ENCODE measurements around the gene FGFRL1.

The FGFRL1 gene

DNA sequence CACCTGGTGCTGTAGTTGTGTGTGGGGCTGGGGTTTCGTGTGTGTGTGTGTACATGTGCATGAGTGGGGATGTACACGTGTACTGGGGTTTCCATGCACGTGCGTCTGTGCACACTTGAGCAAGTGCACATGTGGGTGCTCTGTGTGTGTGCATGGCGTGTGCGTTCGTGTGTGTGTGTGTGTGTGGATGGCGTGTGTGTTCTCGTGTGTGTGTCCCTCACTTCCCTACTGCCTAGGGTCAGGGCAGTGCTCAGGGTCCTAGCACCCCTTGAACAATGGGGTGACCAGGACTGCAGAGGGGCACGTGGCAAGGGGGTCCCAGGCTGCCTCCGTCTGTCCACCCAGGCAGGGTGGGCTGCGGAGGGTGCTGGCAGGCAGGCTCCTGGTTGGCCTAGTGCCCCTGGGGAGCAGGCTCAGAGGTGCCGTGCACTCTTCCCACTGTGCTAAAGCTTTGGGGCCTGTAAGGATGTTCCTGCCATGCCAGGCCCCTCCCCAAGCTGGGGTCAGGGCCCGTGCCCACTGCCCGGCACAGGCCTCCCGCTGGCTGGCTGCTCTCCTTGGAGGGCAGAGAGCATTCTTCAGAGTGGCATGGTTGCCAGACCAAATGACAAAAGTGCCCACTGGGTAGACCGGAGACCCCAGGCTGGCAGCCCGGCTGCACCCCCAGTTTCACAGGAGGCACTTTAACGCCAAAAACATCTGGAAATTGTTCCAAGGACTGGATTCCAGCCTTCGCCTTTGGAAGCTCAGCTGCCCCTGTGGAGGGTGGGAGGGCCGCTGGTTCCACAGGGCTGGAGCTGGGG, 29.1 kb downstream of the FGFRL1 start:
- no peaks in the 10 kb centered on the region for H3K36me3 ChIP-seq (ENCODE audit: control insufficient read depth, low read length)
- H3K4me2 ChIP-seq (ENCODE audit: low read length) = no peak overlapping the region
- no peak for TF ChIP-seq EZH2phosphoT487 (IDR thresholded peaks at IDR 0.05; ENCODE audit: borderline replicate concordance, low read length)
- TF ChIP-seq, protein P1, sequence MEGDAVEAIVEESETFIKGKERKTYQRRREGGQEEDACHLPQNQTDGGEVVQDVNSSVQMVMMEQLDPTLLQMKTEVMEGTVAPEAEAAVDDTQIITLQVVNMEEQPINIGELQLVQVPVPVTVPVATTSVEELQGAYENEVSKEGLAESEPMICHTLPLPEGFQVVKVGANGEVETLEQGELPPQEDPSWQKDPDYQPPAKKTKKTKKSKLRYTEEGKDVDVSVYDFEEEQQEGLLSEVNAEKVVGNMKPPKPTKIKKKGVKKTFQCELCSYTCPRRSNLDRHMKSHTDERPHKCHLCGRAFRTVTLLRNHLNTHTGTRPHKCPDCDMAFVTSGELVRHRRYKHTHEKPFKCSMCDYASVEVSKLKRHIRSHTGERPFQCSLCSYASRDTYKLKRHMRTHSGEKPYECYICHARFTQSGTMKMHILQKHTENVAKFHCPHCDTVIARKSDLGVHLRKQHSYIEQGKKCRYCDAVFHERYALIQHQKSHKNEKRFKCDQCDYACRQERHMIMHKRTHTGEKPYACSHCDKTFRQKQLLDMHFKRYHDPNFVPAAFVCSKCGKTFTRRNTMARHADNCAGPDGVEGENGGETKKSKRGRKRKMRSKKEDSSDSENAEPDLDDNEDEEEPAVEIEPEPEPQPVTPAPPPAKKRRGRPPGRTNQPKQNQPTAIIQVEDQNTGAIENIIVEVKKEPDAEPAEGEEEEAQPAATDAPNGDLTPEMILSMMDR (IDR thresholded peaks at IDR 0.05; ENCODE audit: low read depth, low read length, poor library complexity, severe bottlenecking) = no peak
- no peaks in the 10 kb centered on the region for H4K20me1 ChIP-seq (ENCODE audit: control insufficient read depth, insufficient read depth, low read depth, low read length)
- no peaks in the 10 kb centered on the region for H3K4me1 ChIP-seq (ENCODE audit: control insufficient read depth, low read length)
- H3K9me3 ChIP-seq (ENCODE audit: control insufficient read depth, insufficient read depth, low read length) = peaks cover 3% of the 10 kb centered on the region; the same call in 1 of the 2 replicates
- no peaks in the 10 kb centered on the region for H3F3A ChIP-seq (ENCODE audit: control insufficient read depth, insufficient read depth)
- no peaks in the 10 kb centered on the region for H3K9me2 ChIP-seq (replicated peaks; ENCODE audit: control insufficient read depth, low read length)
- no peaks in the 10 kb centered on the region for H3K79me2 ChIP-seq (ENCODE audit: control insufficient read depth, low read length)
- no peak overlapping the region for H3K27ac ChIP-seq (ENCODE audit: low read depth, low read length)
- H3K27me3 ChIP-seq (ENCODE audit: control insufficient read depth, low read length) = no peaks in the 10 kb centered on the region
- H3K4me3 ChIP-seq (ENCODE audit: low read length) = no peak overlapping the region

DNA sequence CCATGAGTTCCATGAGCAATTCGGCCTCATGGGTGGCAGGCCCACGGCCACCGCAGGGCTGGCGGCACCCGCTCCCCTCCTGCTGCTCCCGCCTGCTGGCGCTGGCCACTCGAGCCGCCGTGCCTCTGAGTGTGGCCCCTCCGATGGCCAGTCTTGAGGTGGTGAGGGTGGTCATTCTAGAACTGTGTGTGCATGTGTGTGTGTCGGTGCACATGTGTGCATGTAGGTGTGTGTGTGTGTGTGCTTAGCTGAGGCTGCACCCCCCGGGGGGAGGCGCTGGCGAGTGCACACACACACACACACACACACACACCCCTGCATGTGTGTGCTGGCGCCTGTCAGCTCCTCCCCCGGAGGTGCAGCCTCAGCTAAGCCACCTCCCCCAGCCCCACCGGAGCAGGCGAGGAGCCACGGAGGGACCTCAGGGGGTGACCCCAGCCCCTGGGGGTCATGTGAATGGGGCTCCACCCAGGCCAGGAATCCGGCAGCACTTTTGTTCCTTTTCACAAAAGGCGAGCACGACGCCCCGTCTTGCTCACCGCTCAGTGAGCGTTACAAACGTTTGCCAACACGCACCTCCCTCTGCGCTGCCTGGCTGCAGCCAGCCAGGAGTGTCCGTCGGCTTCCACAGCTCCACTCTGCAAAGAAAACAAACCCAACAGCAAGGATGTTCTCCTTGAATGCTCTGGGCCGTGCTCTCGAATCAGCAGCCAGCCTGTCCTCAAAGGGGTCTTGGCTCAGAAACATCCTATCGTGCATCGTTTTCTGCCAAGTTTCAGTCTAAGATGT, 29.9 kb downstream of the FGFRL1 start:
- Histone ChIP-seq H3K4me1 (ENCODE audit: control insufficient read depth, low read length) (no peaks in the 10 kb centered on the region), H3K4me3 (ENCODE audit: low read length) (no peak overlapping the region), H3K4me2 (ENCODE audit: low read length) (no peak overlapping the region), H3F3A (ENCODE audit: control insufficient read depth, insufficient read depth) (no peaks in the 10 kb centered on the region), H3K36me3 (ENCODE audit: control insufficient read depth, low read length) (no peaks in the 10 kb centered on the region), H3K9me3 (ENCODE audit: control insufficient read depth, insufficient read depth, low read length) (peaks cover 3% of the 10 kb centered on the region; the same call in 1 of the 2 replicates), H3K79me2 (ENCODE audit: control insufficient read depth, low read length) (no peaks in the 10 kb centered on the region), H3K27me3 (ENCODE audit: control insufficient read depth, low read length) (no peaks in the 10 kb centered on the region), H3K27ac (ENCODE audit: low read depth, low read length) (no peak overlapping the region), H3K9me2 (replicated peaks; ENCODE audit: control insufficient read depth, low read length) (no peaks in the 10 kb centered on the region), H4K20me1 (ENCODE audit: control insufficient read depth, insufficient read depth, low read depth, low read length) (no peaks in the 10 kb centered on the region)
- TF ChIP-seq, protein P1 (IDR thresholded peaks at IDR 0.05; ENCODE audit: low read depth, low read length, poor library complexity, severe bottlenecking) = no peak
- TF ChIP-seq EZH2phosphoT487 (IDR thresholded peaks at IDR 0.05; ENCODE audit: borderline replicate concordance, low read length) = no peak

DNA sequence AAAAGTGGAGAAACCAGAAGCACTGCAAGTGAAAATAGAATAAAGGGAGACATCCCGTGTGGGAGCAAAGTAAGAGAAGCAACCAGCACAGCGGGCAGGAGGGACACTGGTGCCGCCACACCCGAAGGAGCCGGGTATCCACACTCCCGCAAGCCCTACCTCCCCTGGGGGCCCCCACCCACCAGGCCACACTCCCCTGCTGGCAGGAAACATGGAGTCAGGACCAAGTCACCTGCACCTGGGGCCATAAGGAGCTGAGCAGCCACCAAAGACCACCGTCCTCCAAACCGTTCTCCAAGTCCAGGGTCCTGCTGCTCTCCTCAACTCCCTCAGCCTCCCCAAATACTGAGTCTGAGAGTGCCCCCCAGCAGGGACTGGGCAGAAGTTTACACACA, 30.5 kb downstream of the FGFRL1 start:
- Histone ChIP-seq H4K20me1 (ENCODE audit: control insufficient read depth, insufficient read depth, low read depth, low read length) (no peaks in the 10 kb centered on the region), H3K9me3 (ENCODE audit: control insufficient read depth, insufficient read depth, low read length) (peaks cover 3% of the 10 kb centered on the region; the same call in 1 of the 2 replicates), H3K4me1 (ENCODE audit: control insufficient read depth, low read length) (no peaks in the 10 kb centered on the region), H3K36me3 (ENCODE audit: control insufficient read depth, low read length) (no peaks in the 10 kb centered on the region), H3K9me2 (replicated peaks; ENCODE audit: control insufficient read depth, low read length) (no peaks in the 10 kb centered on the region), H3K79me2 (ENCODE audit: control insufficient read depth, low read length) (no peaks in the 10 kb centered on the region), H3K4me3 (ENCODE audit: low read length) (no peak overlapping the region), H3K27me3 (ENCODE audit: control insufficient read depth, low read length) (no peaks in the 10 kb centered on the region), H3K27ac (ENCODE audit: low read depth, low read length) (no peak overlapping the region), H3K4me2 (ENCODE audit: low read length) (no peak overlapping the region), H3F3A (ENCODE audit: control insufficient read depth, insufficient read depth) (no peaks in the 10 kb centered on the region)
- TF ChIP-seq EZH2phosphoT487 (IDR thresholded peaks at IDR 0.05; ENCODE audit: borderline replicate concordance, low read length) = no peak
- TF ChIP-seq, protein P1 (IDR thresholded peaks at IDR 0.05; ENCODE audit: low read depth, low read length, poor library complexity, severe bottlenecking) = no peak
